Kidney (tissue), 14 donors: Measurements from ENCODE around the gene GRIN2B. TPM values are rescaled to one million over a fixed set of nuclear protein-coding genes. Genes with fewer than 3 reads are reported as not detected.

Experiments used
- DNase-seq, 5 donors: peaks; one replicate each; pipeline ENCODE4 v3.0.0-alpha.2; 2013 to 2020
- FAIRE-seq: peaks from 2 replicates; lab custom pipeline; 2012; peaks lifted over from hg19 to GRCh38; lab: Jason Lieb, UNC
- H3K27ac ChIP-seq, 2 donors: one replicate each; pipeline ENCODE4 v1.7.0; 2013; ENCODE audit warnings: low read depth in 2 of 2, low read length in 2 of 2, inconsistent platforms in 1 of 2
- H3K27me3 ChIP-seq: one replicate; pipeline ENCODE4 v1.7.1; 2013; ENCODE audit warnings: low read length, inconsistent platforms; ENCODE audit not compliant: control insufficient read depth, insufficient read depth
- H3K36me3 ChIP-seq, 3 donors: one replicate each; pipeline versions ENCODE4 v1.7.0 to v1.7.1; 2013; ENCODE audit warnings: low read length in 3 of 3, control low read depth in 1 of 3, inconsistent platforms in 1 of 3; ENCODE audit not compliant: insufficient read depth in 3 of 3, control insufficient read depth in 2 of 3
- H3K4me1 ChIP-seq, 3 donors: one replicate each; pipeline versions ENCODE4 v1.7.0 to v1.7.1; 2013; ENCODE audit warnings: low read length in 3 of 3, inconsistent platforms in 1 of 3, low read depth in 1 of 3; ENCODE audit not compliant: control insufficient read depth in 2 of 3, insufficient read depth in 2 of 3
- H3K4me3 ChIP-seq, 3 donors: one replicate each; pipeline versions ENCODE4 v1.7.0 to v1.8.1; 2013; ENCODE audit warnings: low read length in 3 of 3, control low read depth in 1 of 3, inconsistent platforms in 1 of 3
- H3K9ac ChIP-seq, 3 donors: one replicate each; pipeline versions ENCODE4 v1.7.0 to v1.7.1; 2013; ENCODE audit warnings: low read length in 3 of 3, control low read depth in 1 of 3, inconsistent platforms in 1 of 3
- H3K9me3 ChIP-seq, 3 donors: one replicate each; pipeline versions ENCODE4 v1.7.0 to v1.7.1; 2013; ENCODE audit warnings: low read length in 3 of 3, control low read depth in 1 of 3, inconsistent platforms in 1 of 3; ENCODE audit not compliant: control insufficient read depth in 2 of 3, insufficient read depth in 1 of 3
- intact Hi-C: fragments of 100-400 bp; cut with DNase I; formaldehyde crosslinking; loops from one replicate; pipeline ENCODE4 v1.11.1; 2022
- polyA plus RNA-seq: library from polyadenylated mRNA; stranded (reverse); fragments of 350-450 nt; fragmentation: Illumina TruSeq; extraction: RNeasy Lipid Tissue Mini Kit (QIAGEN cat#74804); gene quantifications from one replicate; pipeline ENCODE4 v1.2.3, GENCODE V29; 2014; ENCODE audit warnings: low read depth, low replicate concordance; ENCODE audit not compliant: insufficient read depth
- total RNA-seq: library from RNA; stranded (reverse); fragmentation: NEBNext Ultra II Directional; extraction: Animal tissue kit (Norgen Biotek cat#: 25700); gene quantifications from one replicate; pipeline ENCODE4 v1.2.1, GENCODE V29; 2021
- TF ChIP-seq, protein P1 (sequence below): IDR thresholded peaks from 3 replicates; pipeline ENCODE4 v1.5.1; 2012; ENCODE audit warnings: mild to moderate bottlenecking, moderate library complexity, borderline replicate concordance; ENCODE audit not compliant: insufficient read depth; ENCODE audit errors: extremely low read depth
- donor health status: control.
- donor health status: control.
- donor health status: control.
- donor health status: control.
- donor health status: control.
- donor health status: DM: yes; HTN: yes; CAD: no.
- donor health status: Normal renal cell carcinoma (clear cell type).

The GRIN2B gene
- total and polyA plus RNA-seq, 2 donors from 2014 or later = 0.26 to 0.63 TPM

DNA sequence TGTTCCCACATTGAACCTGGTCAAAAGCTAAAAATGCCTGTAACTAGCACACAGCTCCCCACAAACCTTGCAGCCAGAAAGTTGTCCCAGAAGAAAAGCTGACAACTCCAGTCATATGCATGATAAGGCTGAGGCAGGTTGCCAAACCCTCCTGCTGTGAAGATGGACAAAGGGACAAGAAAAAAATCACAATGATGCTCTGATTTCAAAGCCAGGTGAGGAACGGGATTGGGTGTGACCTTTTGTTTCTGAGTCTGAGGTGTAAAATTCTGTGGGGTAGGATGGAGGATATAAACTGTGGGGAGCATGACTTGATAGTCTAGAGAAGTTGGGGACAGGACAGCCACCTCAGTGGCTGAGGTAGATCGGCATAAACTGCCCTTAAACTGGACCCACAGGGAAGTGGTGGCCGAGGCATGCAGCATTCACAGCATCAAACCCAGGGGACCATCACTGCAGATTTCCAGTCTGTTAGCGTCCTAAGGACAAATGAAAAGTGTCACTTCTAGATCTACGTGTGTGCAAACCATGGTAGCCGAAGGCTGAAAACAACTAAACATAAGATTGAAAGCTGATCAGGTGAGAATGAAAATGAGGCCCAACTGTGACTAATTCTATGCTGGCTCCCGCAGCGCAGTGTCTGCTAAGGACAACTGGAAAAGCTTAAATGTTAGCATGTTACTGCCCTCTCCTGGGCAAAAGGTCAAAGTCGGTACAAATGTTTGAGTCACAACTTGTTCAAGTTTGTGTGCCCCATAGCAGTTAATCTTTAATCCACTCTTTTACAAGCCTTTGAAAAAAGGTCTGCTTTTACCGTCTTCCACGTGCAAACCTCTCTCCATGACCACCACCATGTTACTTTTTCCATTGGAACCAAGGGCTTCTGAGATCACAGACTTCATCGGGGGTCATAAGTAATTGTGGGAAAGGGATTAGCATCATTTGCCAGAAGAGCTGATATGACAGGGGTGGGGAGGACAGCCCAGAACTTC lies 39.8 kb downstream of the GRIN2B start:
- H3K9ac ChIP-seq = peak overlapping the region in 1 of 3 donors; percentile 48
- DNase-seq (peak in 4 of 5 donors; percentile 68 to 93 (median 84)), FAIRE-seq (peak; percentile 93)
- peak overlapping the region in 1 of 3 donors; percentile 15 for H3K4me3 ChIP-seq
- intact Hi-C loops = no loop called here
- H3K27me3 ChIP-seq = no peaks in the 10 kb centered on the region
- H3K36me3 ChIP-seq = no peaks in the 10 kb centered on the region
- TF ChIP-seq, protein P1, sequence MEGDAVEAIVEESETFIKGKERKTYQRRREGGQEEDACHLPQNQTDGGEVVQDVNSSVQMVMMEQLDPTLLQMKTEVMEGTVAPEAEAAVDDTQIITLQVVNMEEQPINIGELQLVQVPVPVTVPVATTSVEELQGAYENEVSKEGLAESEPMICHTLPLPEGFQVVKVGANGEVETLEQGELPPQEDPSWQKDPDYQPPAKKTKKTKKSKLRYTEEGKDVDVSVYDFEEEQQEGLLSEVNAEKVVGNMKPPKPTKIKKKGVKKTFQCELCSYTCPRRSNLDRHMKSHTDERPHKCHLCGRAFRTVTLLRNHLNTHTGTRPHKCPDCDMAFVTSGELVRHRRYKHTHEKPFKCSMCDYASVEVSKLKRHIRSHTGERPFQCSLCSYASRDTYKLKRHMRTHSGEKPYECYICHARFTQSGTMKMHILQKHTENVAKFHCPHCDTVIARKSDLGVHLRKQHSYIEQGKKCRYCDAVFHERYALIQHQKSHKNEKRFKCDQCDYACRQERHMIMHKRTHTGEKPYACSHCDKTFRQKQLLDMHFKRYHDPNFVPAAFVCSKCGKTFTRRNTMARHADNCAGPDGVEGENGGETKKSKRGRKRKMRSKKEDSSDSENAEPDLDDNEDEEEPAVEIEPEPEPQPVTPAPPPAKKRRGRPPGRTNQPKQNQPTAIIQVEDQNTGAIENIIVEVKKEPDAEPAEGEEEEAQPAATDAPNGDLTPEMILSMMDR = peak; percentile 51
- H3K27ac ChIP-seq = peak overlapping the region; percentile 53 to 73
- peaks cover 4 to 14% (median 5%) of the 10 kb centered on the region in 3 donors for H3K4me1 ChIP-seq
- no peaks in the 10 kb centered on the region for H3K9me3 ChIP-seq

DNA sequence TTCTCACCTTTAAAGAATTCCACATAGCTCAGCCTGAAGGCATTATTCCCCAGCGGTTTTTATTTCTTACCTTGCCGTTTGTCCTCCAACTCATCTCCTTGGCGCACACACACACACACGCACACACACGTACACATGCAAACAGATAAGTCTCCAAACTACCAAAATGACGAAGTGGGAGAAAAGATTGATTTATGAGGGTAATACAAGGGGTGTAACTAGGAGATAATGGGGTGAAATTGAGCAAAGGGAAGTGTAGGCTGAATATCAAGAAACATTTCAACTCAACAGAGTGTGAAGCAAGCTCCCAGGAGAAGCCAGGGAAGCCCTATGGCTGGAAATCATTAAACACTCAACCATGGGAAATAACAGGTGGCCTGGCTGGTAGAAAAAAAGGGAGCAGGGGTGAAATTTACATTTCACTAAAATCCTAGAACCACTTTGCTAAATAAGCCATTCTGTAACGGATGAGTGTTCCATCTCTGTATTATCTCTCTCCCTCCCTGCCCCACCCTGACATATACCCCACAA lies 41.0 kb downstream of the GRIN2B start:
- no peaks in the 10 kb centered on the region for H3K27me3 ChIP-seq
- H3K9ac ChIP-seq = no peak overlapping the region
- DNase-seq (peak in 3 of 5 donors; percentile 24 to 79 (median 74)), FAIRE-seq (no peak)
- peak overlapping the region in 1 of 2 donors; percentile 53 for H3K27ac ChIP-seq
- intact Hi-C loops = no loop called here
- H3K4me3 ChIP-seq = no peak overlapping the region
- no peaks in the 10 kb centered on the region for H3K36me3 ChIP-seq
- no peaks in the 10 kb centered on the region for H3K9me3 ChIP-seq
- TF ChIP-seq, protein P1 = no peak
- H3K4me1 ChIP-seq = peaks cover 4 to 14% (median 5%) of the 10 kb centered on the region in 3 donors

DNA sequence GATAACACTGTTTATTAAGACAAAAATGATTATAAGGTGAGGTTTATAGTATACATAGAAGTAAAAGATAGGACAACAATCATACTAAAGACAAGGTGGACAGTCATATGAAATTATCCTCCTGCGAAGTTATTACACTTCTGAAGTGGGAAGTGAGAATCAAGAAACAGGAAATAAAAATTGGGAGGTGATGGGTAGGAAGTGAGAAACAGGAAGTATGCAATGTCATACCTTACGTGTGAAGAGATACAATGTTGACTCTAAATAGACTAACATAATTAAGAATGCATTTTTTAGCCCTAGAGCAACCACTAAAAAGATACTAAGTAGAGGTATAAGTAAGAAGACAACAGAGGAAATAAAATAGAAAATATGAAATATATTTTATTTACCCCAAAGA lies 43.7 kb downstream of the GRIN2B start:
- Histone ChIP-seq H3K4me3 (no peak overlapping the region), H3K27ac (no peak overlapping the region), H3K27me3 (no peaks in the 10 kb centered on the region), H3K9ac (no peak overlapping the region), H3K4me1 (peaks cover 4 to 14% (median 5%) of the 10 kb centered on the region in 3 donors), H3K36me3 (no peaks in the 10 kb centered on the region), H3K9me3 (no peaks in the 10 kb centered on the region)
- FAIRE-seq = no peak
- TF ChIP-seq, protein P1 = no peak
- intact Hi-C loops = no loop called here
- no peak for DNase-seq
